WTC11 (cell line): ENCODE measurements around the gene FBLN2. TPM values are rescaled to one million over a fixed set of nuclear protein-coding genes. Genes with fewer than 3 reads are reported as not detected.
A peak's percentile ranks its signal among the peaks of the same experiment; 100 is the strongest.

ENCODE experiments used
- ATAC-seq: fragments of 200-7000 bp; cut with Tn5 transposase; 2 replicates; pipeline ENCODE4 v1.10.0; 2021; ENCODE audit warnings: mild to moderate bottlenecking, moderate library complexity
- CTCF ChIA-PET: fragments of 300-600 bp; sonication (Branson Sonifier 250); formaldehyde crosslinking; loops from one replicate; lab custom pipeline; 2021; ENCODE audit warnings: antibody characterized with exemption; lab: Charles Lee
- POLR2A ChIA-PET: fragments of 350-600 bp; sonication (Branson Sonifier 250); formaldehyde crosslinking; loops from one replicate; lab custom pipeline; 2021; ENCODE audit warnings: antibody characterized with exemption; lab: Charles Lee
- DNase-seq: peaks from one replicate; pipeline ENCODE4 v3.0.0; 2021; ENCODE audit warnings: low spot score
- H3K27ac Mint-ChIP-seq: 2 replicates; pipeline ENCODE4 v1.8.0; 2021; ENCODE audit warnings: mixed read lengths
- H3K27me3 Mint-ChIP-seq: 2 replicates; pipeline ENCODE4 v1.8.0; 2021; ENCODE audit warnings: low read depth, mild to moderate bottlenecking, moderate library complexity, mixed read lengths
- H3K36me3 Mint-ChIP-seq: 2 replicates; pipeline ENCODE4 v1.8.0; 2021; ENCODE audit warnings: mixed read lengths
- H3K4me1 Mint-ChIP-seq: 2 replicates; pipeline ENCODE4 v1.8.0; 2022; ENCODE audit warnings: mixed read lengths
- H3K4me3 Mint-ChIP-seq: 2 replicates; pipeline ENCODE4 v1.8.0; 2021; ENCODE audit warnings: mild to moderate bottlenecking, moderate library complexity, mixed read lengths
- H3K9me3 Mint-ChIP-seq: 2 replicates; pipeline ENCODE4 v1.8.0; 2021; ENCODE audit warnings: mixed read lengths
- ELF4 ChIP-seq: sonication (generic); formaldehyde crosslinking; IDR thresholded peaks from 2 replicates; pipeline ENCODE4 v1.8.1; 2022; ENCODE audit warnings: low read depth, mild to moderate bottlenecking, moderate library complexity, missing genetic modification reagents
- GRHL2 ChIP-seq: fragments of 250-450 bp; sonication (Bioruptor Pico); IDR thresholded peaks from 2 replicates; pipeline ENCODE4 v1.8.0; 2022; ENCODE audit warnings: mild to moderate bottlenecking, moderate library complexity; ENCODE audit not compliant: insufficient replicate concordance, severe bottlenecking
- HMGA2 ChIP-seq: fragments of 250-450 bp; sonication (Bioruptor Pico); IDR thresholded peaks from 2 replicates; pipeline ENCODE4 v1.4.0; 2021; ENCODE audit warnings: mild to moderate bottlenecking, moderate library complexity
- JUN ChIP-seq: sonication (generic); formaldehyde crosslinking; IDR thresholded peaks from 2 replicates; pipeline ENCODE4 v1.8.0; 2023; ENCODE audit warnings: mild to moderate bottlenecking, missing genetic modification reagents
- NR3C1 ChIP-seq: sonication (generic); formaldehyde crosslinking; conservative IDR thresholded peaks from 2 replicates; pipeline ENCODE4 v1.8.1; 2023; ENCODE audit warnings: low read depth, mild to moderate bottlenecking, missing genetic modification reagents
- SOX15 ChIP-seq: fragments of 250-450 bp; sonication (Bioruptor Pico); IDR thresholded peaks from 2 replicates; pipeline ENCODE4 v1.9.0; 2021; ENCODE audit warnings: mild to moderate bottlenecking
- ZBTB21 ChIP-seq: sonication (generic); formaldehyde crosslinking; IDR thresholded peaks from 2 replicates; pipeline ENCODE4 v1.8.1; 2023; ENCODE audit warnings: mild to moderate bottlenecking, missing genetic modification reagents, borderline replicate concordance
- ZNF219 ChIP-seq: sonication (generic); formaldehyde crosslinking; IDR thresholded peaks from 2 replicates; pipeline ENCODE4 v1.8.0; 2023; ENCODE audit warnings: missing genetic modification reagents, mild to moderate bottlenecking, borderline replicate concordance
- ZNF263 ChIP-seq: sonication (generic); formaldehyde crosslinking; IDR thresholded peaks from 2 replicates; pipeline ENCODE4 v1.8.1; 2022; ENCODE audit warnings: low read depth, mild to moderate bottlenecking, moderate library complexity, missing genetic modification reagents
- ZNF317 ChIP-seq: sonication (generic); formaldehyde crosslinking; IDR thresholded peaks from 2 replicates; pipeline ENCODE4 v1.8.1; 2023; ENCODE audit warnings: low read depth, mild to moderate bottlenecking, moderate library complexity, missing genetic modification reagents, borderline replicate concordance
- ZNF671 ChIP-seq: fragments of 250-450 bp; sonication (Bioruptor Pico); IDR thresholded peaks from 2 replicates; pipeline ENCODE4 v1.8.0; 2021; ENCODE audit warnings: mild to moderate bottlenecking
- total RNA-seq: library from RNA; stranded (reverse); gene quantifications from 3 replicates; pipeline ENCODE4 v1.2.3, GENCODE V29; 2021
- TF ChIP-seq, protein P1 (sequence below): fragments of 250-450 bp; sonication (Bioruptor Pico); IDR thresholded peaks from 2 replicates; pipeline ENCODE4 v1.9.0; 2021; ENCODE audit warnings: mild to moderate bottlenecking, borderline replicate concordance
- TF ChIP-seq, protein P2 (sequence below): sonication (generic); formaldehyde crosslinking; IDR thresholded peaks from 2 replicates; pipeline ENCODE4 v1.8.1; 2022; ENCODE audit warnings: low read depth, missing genetic modification reagents, borderline replicate concordance
- TF ChIP-seq, protein P3 (sequence below): sonication (generic); formaldehyde crosslinking; IDR thresholded peaks from 2 replicates; pipeline ENCODE4 v1.8.0; 2023; ENCODE audit warnings: missing genetic modification reagents, mild to moderate bottlenecking, borderline replicate concordance
- TF ChIP-seq, protein P4 (sequence below): sonication (generic); formaldehyde crosslinking; IDR thresholded peaks from 2 replicates; pipeline ENCODE4 v1.8.0; 2022; ENCODE audit warnings: mild to moderate bottlenecking, missing genetic modification reagents
- TF ChIP-seq, protein P5 (sequence below): sonication (generic); formaldehyde crosslinking; IDR thresholded peaks from 2 replicates; pipeline ENCODE4 v1.8.0; 2022; ENCODE audit warnings: mild to moderate bottlenecking, missing genetic modification reagents
- TF ChIP-seq, protein P6 (sequence below): sonication (generic); formaldehyde crosslinking; IDR thresholded peaks from 2 replicates; pipeline ENCODE4 v1.8.1; 2022; ENCODE audit warnings: low read depth, mild to moderate bottlenecking, moderate library complexity, missing genetic modification reagents, borderline replicate concordance

The FBLN2 gene
- total RNA-seq, 1 experiment from 2014 or later = 20.7 TPM

DNA sequence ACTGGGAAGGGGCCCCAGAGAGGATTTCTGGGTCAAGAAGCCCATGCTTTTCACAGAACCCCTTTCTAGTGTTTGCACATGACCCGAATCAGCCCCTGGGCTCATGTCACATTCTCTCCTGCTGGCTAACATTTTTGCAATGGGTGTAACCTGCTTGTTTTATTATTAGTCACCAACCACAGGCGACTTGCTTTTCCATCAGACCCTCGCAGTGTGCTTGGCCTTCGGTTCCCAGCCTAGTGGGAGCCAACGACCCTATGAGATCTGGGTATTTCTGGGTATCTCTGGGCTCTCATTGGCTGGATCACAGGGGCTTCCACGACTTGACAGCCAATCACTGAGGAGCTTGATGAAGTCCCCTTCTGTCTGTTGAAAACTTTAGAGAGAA is 11.0 kb upstream of the FBLN2 start (continued):
- TF ChIP-seq, protein P1, sequence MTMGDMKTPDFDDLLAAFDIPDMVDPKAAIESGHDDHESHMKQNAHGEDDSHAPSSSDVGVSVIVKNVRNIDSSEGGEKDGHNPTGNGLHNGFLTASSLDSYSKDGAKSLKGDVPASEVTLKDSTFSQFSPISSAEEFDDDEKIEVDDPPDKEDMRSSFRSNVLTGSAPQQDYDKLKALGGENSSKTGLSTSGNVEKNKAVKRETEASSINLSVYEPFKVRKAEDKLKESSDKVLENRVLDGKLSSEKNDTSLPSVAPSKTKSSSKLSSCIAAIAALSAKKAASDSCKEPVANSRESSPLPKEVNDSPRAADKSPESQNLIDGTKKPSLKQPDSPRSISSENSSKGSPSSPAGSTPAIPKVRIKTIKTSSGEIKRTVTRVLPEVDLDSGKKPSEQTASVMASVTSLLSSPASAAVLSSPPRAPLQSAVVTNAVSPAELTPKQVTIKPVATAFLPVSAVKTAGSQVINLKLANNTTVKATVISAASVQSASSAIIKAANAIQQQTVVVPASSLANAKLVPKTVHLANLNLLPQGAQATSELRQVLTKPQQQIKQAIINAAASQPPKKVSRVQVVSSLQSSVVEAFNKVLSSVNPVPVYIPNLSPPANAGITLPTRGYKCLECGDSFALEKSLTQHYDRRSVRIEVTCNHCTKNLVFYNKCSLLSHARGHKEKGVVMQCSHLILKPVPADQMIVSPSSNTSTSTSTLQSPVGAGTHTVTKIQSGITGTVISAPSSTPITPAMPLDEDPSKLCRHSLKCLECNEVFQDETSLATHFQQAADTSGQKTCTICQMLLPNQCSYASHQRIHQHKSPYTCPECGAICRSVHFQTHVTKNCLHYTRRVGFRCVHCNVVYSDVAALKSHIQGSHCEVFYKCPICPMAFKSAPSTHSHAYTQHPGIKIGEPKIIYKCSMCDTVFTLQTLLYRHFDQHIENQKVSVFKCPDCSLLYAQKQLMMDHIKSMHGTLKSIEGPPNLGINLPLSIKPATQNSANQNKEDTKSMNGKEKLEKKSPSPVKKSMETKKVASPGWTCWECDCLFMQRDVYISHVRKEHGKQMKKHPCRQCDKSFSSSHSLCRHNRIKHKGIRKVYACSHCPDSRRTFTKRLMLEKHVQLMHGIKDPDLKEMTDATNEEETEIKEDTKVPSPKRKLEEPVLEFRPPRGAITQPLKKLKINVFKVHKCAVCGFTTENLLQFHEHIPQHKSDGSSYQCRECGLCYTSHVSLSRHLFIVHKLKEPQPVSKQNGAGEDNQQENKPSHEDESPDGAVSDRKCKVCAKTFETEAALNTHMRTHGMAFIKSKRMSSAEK (CRISPR knock-in tag) = no peak
- TF ChIP-seq, protein P2, sequence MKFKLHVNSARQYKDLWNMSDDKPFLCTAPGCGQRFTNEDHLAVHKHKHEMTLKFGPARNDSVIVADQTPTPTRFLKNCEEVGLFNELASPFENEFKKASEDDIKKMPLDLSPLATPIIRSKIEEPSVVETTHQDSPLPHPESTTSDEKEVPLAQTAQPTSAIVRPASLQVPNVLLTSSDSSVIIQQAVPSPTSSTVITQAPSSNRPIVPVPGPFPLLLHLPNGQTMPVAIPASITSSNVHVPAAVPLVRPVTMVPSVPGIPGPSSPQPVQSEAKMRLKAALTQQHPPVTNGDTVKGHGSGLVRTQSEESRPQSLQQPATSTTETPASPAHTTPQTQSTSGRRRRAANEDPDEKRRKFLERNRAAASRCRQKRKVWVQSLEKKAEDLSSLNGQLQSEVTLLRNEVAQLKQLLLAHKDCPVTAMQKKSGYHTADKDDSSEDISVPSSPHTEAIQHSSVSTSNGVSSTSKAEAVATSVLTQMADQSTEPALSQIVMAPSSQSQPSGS = no peak

DNA sequence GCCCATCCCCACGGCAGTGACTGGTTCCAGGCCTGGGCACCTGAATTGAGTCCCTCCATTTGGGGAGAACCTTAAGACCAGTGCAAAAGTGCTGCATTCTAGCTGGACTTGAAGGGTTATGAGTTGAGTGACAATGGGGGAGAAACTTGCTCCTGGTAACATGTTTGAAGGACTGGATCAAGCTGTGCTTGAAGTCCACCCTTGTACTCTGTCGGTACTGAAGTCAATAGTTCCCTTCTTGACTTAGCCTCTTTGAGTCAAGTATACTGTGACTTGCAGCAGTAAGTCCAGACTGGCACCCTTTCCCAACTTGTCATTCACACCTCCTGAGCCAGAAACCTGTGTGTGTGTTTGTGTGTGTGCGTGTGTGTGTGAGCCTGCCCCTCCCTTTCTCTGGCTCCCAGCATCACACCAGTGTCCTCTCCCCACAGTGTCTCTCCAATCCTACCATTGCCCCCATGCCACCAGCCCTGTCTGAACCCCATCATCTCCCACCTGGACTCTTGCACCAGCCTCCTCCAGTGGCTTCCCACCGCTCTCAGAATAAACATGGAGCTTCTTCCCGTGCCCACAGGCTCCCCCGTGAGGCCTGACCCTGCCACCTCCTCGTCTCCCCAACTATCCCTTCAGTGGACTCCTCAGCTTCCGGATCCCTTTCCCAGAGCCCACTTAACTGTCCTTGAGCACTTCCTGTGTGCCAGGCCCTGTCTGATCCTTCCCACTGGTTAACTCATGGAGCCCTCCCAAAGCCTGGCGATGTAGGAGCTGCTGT is 10.2 kb upstream of the FBLN2 start:
- Mint-ChIP-seq H3K4me3 (no peak overlapping the region), H3K27ac (no peak overlapping the region), H3K4me1 (peaks cover 11% of the 10 kb centered on the region), H3K27me3 (no peaks in the 10 kb centered on the region; the same call in 1 of the 2 replicates), H3K36me3 (peaks cover 4% of the 10 kb centered on the region; the same call in 1 of the 2 replicates), H3K9me3 (peaks cover 19% of the 10 kb centered on the region)
- POLR2A ChIA-PET = interaction anchor here (0.9 kb wide), 1 partner anchor 16 kb away, joined by 3 read pairs; no protein-coding TSS in a partner anchor
- CTCF ChIA-PET = interaction anchor here (0.8 to 2.9 kb wide), 15 partner anchors 8 to 433 kb away, joined by 3 to 13 read pairs (median 5); no protein-coding TSS in a partner anchor
- ATAC-seq (peak; percentile 41), DNase-seq (no peak)
- TF ChIP-seq GRHL2 (CRISPR knock-in tag) = no peak
- TF ChIP-seq, protein P3, sequence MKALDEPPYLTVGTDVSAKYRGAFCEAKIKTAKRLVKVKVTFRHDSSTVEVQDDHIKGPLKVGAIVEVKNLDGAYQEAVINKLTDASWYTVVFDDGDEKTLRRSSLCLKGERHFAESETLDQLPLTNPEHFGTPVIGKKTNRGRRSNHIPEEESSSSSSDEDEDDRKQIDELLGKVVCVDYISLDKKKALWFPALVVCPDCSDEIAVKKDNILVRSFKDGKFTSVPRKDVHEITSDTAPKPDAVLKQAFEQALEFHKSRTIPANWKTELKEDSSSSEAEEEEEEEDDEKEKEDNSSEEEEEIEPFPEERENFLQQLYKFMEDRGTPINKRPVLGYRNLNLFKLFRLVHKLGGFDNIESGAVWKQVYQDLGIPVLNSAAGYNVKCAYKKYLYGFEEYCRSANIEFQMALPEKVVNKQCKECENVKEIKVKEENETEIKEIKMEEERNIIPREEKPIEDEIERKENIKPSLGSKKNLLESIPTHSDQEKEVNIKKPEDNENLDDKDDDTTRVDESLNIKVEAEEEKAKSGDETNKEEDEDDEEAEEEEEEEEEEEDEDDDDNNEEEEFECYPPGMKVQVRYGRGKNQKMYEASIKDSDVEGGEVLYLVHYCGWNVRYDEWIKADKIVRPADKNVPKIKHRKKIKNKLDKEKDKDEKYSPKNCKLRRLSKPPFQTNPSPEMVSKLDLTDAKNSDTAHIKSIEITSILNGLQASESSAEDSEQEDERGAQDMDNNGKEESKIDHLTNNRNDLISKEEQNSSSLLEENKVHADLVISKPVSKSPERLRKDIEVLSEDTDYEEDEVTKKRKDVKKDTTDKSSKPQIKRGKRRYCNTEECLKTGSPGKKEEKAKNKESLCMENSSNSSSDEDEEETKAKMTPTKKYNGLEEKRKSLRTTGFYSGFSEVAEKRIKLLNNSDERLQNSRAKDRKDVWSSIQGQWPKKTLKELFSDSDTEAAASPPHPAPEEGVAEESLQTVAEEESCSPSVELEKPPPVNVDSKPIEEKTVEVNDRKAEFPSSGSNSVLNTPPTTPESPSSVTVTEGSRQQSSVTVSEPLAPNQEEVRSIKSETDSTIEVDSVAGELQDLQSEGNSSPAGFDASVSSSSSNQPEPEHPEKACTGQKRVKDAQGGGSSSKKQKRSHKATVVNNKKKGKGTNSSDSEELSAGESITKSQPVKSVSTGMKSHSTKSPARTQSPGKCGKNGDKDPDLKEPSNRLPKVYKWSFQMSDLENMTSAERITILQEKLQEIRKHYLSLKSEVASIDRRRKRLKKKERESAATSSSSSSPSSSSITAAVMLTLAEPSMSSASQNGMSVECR (CRISPR knock-in tag) = no peak
- no peak for TF ChIP-seq ZBTB21 (CRISPR knock-in tag)
- no peak for TF ChIP-seq HMGA2 (CRISPR knock-in tag)
- no peak for TF ChIP-seq ZNF317
- no peak for TF ChIP-seq NR3C1 (CRISPR knock-in tag)
- TF ChIP-seq, protein P4, sequence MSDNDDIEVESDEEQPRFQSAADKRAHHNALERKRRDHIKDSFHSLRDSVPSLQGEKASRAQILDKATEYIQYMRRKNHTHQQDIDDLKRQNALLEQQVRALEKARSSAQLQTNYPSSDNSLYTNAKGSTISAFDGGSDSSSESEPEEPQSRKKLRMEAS (CRISPR knock-in tag) = no peak
- no peak for TF ChIP-seq ZNF219
- TF ChIP-seq, protein P5, sequence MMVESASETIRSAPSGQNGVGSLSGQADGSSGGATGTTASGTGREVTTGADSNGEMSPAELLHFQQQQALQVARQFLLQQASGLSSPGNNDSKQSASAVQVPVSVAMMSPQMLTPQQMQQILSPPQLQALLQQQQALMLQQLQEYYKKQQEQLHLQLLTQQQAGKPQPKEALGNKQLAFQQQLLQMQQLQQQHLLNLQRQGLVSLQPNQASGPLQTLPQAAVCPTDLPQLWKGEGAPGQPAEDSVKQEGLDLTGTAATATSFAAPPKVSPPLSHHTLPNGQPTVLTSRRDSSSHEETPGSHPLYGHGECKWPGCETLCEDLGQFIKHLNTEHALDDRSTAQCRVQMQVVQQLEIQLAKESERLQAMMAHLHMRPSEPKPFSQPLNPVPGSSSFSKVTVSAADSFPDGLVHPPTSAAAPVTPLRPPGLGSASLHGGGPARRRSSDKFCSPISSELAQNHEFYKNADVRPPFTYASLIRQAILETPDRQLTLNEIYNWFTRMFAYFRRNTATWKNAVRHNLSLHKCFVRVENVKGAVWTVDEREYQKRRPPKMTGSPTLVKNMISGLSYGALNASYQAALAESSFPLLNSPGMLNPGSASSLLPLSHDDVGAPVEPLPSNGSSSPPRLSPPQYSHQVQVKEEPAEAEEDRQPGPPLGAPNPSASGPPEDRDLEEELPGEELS (CRISPR knock-in tag) = no peak
- TF ChIP-seq ELF4 (CRISPR knock-in tag) = no peak
- no peak for TF ChIP-seq SOX15 (CRISPR knock-in tag)
- TF ChIP-seq JUN (CRISPR knock-in tag) = no peak
- TF ChIP-seq, protein P6, sequence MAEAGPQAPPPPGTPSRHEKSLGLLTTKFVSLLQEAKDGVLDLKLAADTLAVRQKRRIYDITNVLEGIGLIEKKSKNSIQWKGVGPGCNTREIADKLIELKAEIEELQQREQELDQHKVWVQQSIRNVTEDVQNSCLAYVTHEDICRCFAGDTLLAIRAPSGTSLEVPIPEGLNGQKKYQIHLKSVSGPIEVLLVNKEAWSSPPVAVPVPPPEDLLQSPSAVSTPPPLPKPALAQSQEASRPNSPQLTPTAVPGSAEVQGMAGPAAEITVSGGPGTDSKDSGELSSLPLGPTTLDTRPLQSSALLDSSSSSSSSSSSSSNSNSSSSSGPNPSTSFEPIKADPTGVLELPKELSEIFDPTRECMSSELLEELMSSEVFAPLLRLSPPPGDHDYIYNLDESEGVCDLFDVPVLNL (CRISPR knock-in tag) = no peak
- no peak for TF ChIP-seq ZNF263 (CRISPR knock-in tag)
- no peak for TF ChIP-seq ZNF671
